Psoas muscle (tissue), 8 donors: Measurements from ENCODE around the gene RTN3. TPM values are rescaled to one million over a fixed set of nuclear protein-coding genes. Genes with fewer than 3 reads are reported as not detected.

ENCODE experiments used
- ATAC-seq, 4 donors: fragments of 200-7000 bp; cut with Tn5 transposase; one replicate each; pipeline ENCODE4 v1.9.1; 2020; ENCODE audit warnings: moderate library complexity in 3 of 4, mild to moderate bottlenecking in 2 of 4
- DNase-seq, 2 donors: peaks; one replicate each; pipeline ENCODE4 v3.0.0-alpha.2; 2020
- H3K27ac ChIP-seq: fragments of 200-600 bp; one replicate; pipeline ENCODE4 v1.8.0; 2022
- H3K27me3 ChIP-seq, 3 donors: fragments of 200-600 bp in 1 of 3; one replicate each; pipeline versions ENCODE4 v1.6.1 to v1.8.0; 2013 to 2022; ENCODE audit warnings: low read length in 2 of 3, mild to moderate bottlenecking in 2 of 3, moderate library complexity in 1 of 3; ENCODE audit not compliant: insufficient read depth in 3 of 3
- H3K36me3 ChIP-seq, 2 donors: fragments of 200-600 bp in 1 of 2; one replicate each; pipeline versions ENCODE4 v1.6.1 to v1.8.0; 2013 to 2022; ENCODE audit warnings: low read depth in 1 of 2, mild to moderate bottlenecking in 1 of 2, moderate library complexity in 1 of 2; ENCODE audit not compliant: insufficient read depth in 1 of 2
- H3K4me1 ChIP-seq: fragments of 200-600 bp; one replicate; pipeline ENCODE4 v1.8.0; 2022
- H3K4me3 ChIP-seq: fragments of 200-600 bp; one replicate; pipeline ENCODE4 v1.8.0; 2022; ENCODE audit warnings: mild to moderate bottlenecking
- H3K9me3 ChIP-seq: fragments of 200-600 bp; one replicate; pipeline ENCODE4 v1.8.0; 2022
- WGBS, 3 donors: extraction: QIAGEN DNeasy Blood & Tissue Kit; methylation state at CpG; one replicate each; pipeline versions ENCODE4 v1.1.6 to v1.1.7; 2013; 5-methylcytosine and 5-hydroxymethylcytosine counted together
- intact Hi-C, 2 donors: fragments of 100-400 bp; cut with DNase I; formaldehyde crosslinking; loops; one replicate each; pipeline versions ENCODE4 v1.11.0 to v1.14.2; 2022
- polyA plus RNA-seq, 3 donors: library from polyadenylated mRNA; stranded (reverse); fragments of 200-250 nt; gene quantifications; one replicate each; pipeline ENCODE4 v1.2.3, GENCODE V29; 2013
- total RNA-seq, 4 donors: library from RNA; stranded (reverse); fragmentation: NEBNext Ultra II Directional in 2 of 4; extraction: Animal tissue kit (Norgen Biotek cat#: 25700) in 2 of 4; gene quantifications; one replicate each; pipeline versions ENCODE4 v1.2.1 to v1.2.4, GENCODE V29; 2021 to 2023
- TF ChIP-seq, protein P1 (sequence below): fragments of 200-600 bp; IDR thresholded peaks from one replicate; pipeline ENCODE4 v1.8.0; 2022; ENCODE audit warnings: antibody characterized with exemption
- donor health status: healthy with polysubstance abuse.
- donor health status: DM: no; HTN: no; CAD: no; lungs with moderate emphysema.
- donor health status: Bipolar disorder and iron deficiency.
- donor health status: healthy.
- donor health status: DM: yes; HTN: yes; CAD: no.
- donor health status: DM: no; HTN: no; CAD: no.
- donor health status: DM: no; HTN: no; CAD: no.
- donor health status: DM: yes; HTN: yes; CAD: no.

RTN3 gene
- total and polyA plus RNA-seq, 7 donors: 35.3 to 162 (median 67.4) TPM

DNA sequence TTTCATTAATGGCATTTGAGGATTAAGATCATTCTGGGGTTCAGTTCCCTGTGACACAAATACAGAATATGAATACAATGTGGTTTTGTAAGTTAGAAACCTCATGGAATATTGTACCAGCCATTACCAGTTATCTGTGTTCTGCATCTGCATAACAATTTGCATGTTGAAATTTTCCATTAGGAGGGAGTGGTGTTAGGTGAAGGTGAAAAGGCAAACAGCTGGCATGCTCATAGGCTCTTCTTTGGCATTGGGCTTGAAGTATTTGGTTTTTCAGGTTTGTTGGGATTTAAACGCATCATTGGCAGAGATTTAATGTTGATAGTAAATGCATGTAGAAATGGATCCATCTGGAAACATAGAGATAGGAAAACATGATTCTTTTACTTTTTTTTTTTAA is 18.6 kb downstream of the RTN3 start:
- TF ChIP-seq, protein P1, sequence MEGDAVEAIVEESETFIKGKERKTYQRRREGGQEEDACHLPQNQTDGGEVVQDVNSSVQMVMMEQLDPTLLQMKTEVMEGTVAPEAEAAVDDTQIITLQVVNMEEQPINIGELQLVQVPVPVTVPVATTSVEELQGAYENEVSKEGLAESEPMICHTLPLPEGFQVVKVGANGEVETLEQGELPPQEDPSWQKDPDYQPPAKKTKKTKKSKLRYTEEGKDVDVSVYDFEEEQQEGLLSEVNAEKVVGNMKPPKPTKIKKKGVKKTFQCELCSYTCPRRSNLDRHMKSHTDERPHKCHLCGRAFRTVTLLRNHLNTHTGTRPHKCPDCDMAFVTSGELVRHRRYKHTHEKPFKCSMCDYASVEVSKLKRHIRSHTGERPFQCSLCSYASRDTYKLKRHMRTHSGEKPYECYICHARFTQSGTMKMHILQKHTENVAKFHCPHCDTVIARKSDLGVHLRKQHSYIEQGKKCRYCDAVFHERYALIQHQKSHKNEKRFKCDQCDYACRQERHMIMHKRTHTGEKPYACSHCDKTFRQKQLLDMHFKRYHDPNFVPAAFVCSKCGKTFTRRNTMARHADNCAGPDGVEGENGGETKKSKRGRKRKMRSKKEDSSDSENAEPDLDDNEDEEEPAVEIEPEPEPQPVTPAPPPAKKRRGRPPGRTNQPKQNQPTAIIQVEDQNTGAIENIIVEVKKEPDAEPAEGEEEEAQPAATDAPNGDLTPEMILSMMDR: no peak
- peaks cover 16% of the 10 kb centered on the region for H3K4me1 ChIP-seq
- H3K27ac ChIP-seq: no peak overlapping the region
- DNase-seq (no peak), ATAC-seq (no peak)
- 88 to 100% (median 96%) methylated on average over 1 of the region's 1 CpG for WGBS, 3 donors
- no peaks in the 10 kb centered on the region for H3K9me3 ChIP-seq
- H3K27me3 ChIP-seq: no peaks in the 10 kb centered on the region
- no peak overlapping the region for H3K4me3 ChIP-seq
- intact Hi-C loops: no loop called here
- peaks cover 0 to 2% of the 10 kb centered on the region in 2 donors for H3K36me3 ChIP-seq

DNA sequence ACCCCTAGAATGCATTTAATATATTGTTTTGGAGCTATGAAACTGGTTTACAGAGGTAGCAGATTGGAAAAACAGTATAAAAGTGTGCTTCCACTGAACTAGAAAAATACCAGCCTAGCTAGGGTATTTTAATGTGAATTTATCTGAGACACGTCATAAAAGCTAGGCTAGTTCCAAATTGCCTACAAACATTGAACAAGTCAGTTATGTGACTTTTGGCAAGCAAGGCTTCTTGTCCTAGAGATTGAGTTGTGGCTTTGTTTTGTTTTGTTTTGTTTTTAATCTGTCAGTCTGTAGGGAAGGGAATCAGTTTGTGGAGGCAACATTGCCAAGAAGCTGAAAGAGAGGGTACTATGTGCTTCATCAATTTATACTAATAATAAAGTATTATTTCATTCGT is 24.2 kb downstream of the RTN3 start:
- no peaks in the 10 kb centered on the region for H3K27me3 ChIP-seq
- H3K4me3 ChIP-seq: no peak overlapping the region
- peaks cover 0 to 28% of the 10 kb centered on the region in 2 donors for H3K36me3 ChIP-seq
- no peak for ATAC-seq
- 77 to 82% (median 80%) methylated on average over 2 of the region's 2 CpGs for WGBS, 3 donors
- no peak overlapping the region for H3K27ac ChIP-seq
- no peaks in the 10 kb centered on the region for H3K9me3 ChIP-seq
- intact Hi-C loops: no loop called here
- peaks cover 9% of the 10 kb centered on the region for H3K4me1 ChIP-seq
- DNase-seq: no peak
- TF ChIP-seq, protein P1: no peak

DNA sequence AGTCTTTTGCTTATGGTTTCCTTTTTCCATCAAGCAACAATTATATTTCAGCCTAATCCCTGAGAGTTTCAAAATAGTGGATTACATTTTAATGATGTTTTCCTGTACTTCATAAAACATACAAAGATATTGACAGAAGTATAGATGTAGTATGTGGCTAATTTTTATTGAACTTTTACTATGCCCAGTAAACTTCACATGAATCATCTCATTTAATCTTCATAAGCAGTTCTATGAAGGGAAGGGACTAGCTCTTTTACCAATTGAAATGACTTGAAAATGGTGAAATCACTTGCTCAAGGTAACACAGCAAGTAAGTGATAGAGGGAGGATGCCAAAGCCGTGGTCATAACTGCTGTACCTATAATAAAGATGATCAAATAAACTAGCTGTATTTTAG is 27.5 kb downstream of the RTN3 start:
- TF ChIP-seq, protein P1: no peak
- no peak for DNase-seq
- H3K27ac ChIP-seq: no peak overlapping the region
- H3K36me3 ChIP-seq: peaks cover 0 to 32% of the 10 kb centered on the region in 2 donors
- H3K4me3 ChIP-seq: no peak overlapping the region
- H3K27me3 ChIP-seq: no peaks in the 10 kb centered on the region
- WGBS, 3 donors: 98 to 100% (median 100%) methylated on average over 1 of the region's 1 CpG
- H3K4me1 ChIP-seq: peaks cover 9% of the 10 kb centered on the region
- no peaks in the 10 kb centered on the region for H3K9me3 ChIP-seq
- no peak for ATAC-seq
- intact Hi-C loops: no loop called here

DNA sequence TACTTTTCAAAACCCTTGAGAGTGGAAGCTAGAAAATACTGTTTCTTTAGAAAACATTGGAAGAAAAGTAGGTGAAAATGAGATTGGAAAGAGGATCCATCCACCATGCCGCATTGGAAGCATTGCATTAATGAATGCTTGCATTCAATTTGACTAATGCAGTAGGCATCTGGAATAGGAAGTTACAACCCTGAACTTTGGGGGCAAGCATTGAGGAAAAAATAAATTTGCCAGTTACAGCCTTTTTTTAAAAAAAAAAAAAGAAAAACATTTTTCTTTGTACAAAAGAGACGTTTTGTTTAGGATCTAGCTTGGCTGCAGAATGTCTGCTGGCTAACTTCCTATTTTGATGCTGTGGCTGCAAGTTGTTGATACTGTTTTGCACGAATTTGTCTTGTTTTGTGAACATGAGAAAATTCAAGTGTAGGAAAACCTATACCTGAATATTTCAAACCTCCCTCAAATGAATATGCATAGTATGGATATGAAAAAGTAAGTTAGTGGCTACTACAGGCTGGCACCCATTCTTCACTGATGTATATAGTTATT is 28.1 kb downstream of the RTN3 start:
- 61 to 67% (median 67%) methylated on average over 3 of the region's 3 CpGs for WGBS, 3 donors
- peaks cover 0 to 35% of the 10 kb centered on the region in 2 donors for H3K36me3 ChIP-seq
- peaks cover 9% of the 10 kb centered on the region for H3K4me1 ChIP-seq
- no peaks in the 10 kb centered on the region for H3K27me3 ChIP-seq
- DNase-seq (no peak), ATAC-seq (no peak)
- no peak overlapping the region for H3K4me3 ChIP-seq
- H3K27ac ChIP-seq: no peak overlapping the region
- TF ChIP-seq, protein P1: no peak
- H3K9me3 ChIP-seq: no peaks in the 10 kb centered on the region
- intact Hi-C loops: no loop called here
